ENCODE results near the gene MDM4. TPM values are rescaled to one million over a fixed set of nuclear protein-coding genes. Genes with fewer than 3 reads are reported as not detected.

MDM4 gene
- total RNA-seq, 2 donors from 2014 or later = 72.9 to 125 TPM

- H3K27ac ChIP-seq = no peak overlapping the region
- no peaks in the 10 kb centered on the region for H3K9me3 ChIP-seq
- H3K4me1 ChIP-seq = peaks cover 21% of the 10 kb centered on the region
- no peak overlapping the region for H3K4me3 ChIP-seq
- WGBS, 2 donors = 84% methylated on average over 7 of the region's 7 CpGs
- ATAC-seq (no peak), DNase-seq (no peak)
- no peak for TF ChIP-seq POLR2A (IDR thresholded peaks at IDR 0.05)
- TF ChIP-seq CTCF (IDR thresholded peaks at IDR 0.05) = no peak
- H3K36me3 ChIP-seq (replicated peaks in 1 of 2; ENCODE audit: insufficient read depth in 1 of 2, low read depth in 2 of 2) = no peaks in the 10 kb centered on the region
- intact Hi-C loops (cut with DNase I) = loop anchor here (5.0 kb wide), 1 partner anchor 52 kb away; no protein-coding TSS in a partner anchor
- H3K27me3 ChIP-seq = no peaks in the 10 kb centered on the region
Measured at GRCh38 chr1:204499511-204500468, 16.4 kb upstream of the MDM4 start.

DNA sequence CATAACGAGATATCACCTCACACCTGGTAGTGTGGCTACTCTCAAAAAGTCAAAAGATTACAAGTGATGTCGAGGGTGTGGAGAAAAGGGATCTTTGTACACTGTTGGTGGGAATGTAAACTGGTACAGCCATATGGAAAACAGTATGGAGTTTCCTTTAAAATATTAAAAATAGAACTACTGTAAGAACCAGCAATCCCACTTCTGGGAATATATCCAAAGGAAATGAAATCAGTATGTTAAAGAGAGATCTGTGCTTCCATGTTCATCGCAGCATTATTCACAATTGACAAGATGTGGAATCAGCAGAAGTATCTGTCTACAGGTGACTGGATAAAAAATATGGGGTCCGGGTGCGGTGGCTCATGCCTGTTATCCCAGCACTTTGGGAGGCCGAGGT is 14.0 kb upstream of the MDM4 start:
- no peak for DNase-seq
- H3K4me1 ChIP-seq = peaks cover 24% of the 10 kb centered on the region
- no peaks in the 10 kb centered on the region for H3K27me3 ChIP-seq
- no peaks in the 10 kb centered on the region for H3K9me3 ChIP-seq
- 63 to 75% methylated on average over 6 of the region's 6 CpGs for WGBS, 2 donors
- no peak overlapping the region for H3K27ac ChIP-seq
- no peaks in the 10 kb centered on the region for H3K36me3 ChIP-seq (replicated peaks in 1 of 2; ENCODE audit: insufficient read depth in 1 of 2, low read depth in 2 of 2)
- TF ChIP-seq CTCF (IDR thresholded peaks at IDR 0.05) = no peak
- TF ChIP-seq POLR2A (IDR thresholded peaks at IDR 0.05) = no peak
- intact Hi-C loops (cut with DNase I) = loop anchor here (5.0 kb wide), 1 partner anchor 55 kb away; no protein-coding TSS in a partner anchor
- no peak overlapping the region for H3K4me3 ChIP-seq
- ATAC-seq = no peak

DNA sequence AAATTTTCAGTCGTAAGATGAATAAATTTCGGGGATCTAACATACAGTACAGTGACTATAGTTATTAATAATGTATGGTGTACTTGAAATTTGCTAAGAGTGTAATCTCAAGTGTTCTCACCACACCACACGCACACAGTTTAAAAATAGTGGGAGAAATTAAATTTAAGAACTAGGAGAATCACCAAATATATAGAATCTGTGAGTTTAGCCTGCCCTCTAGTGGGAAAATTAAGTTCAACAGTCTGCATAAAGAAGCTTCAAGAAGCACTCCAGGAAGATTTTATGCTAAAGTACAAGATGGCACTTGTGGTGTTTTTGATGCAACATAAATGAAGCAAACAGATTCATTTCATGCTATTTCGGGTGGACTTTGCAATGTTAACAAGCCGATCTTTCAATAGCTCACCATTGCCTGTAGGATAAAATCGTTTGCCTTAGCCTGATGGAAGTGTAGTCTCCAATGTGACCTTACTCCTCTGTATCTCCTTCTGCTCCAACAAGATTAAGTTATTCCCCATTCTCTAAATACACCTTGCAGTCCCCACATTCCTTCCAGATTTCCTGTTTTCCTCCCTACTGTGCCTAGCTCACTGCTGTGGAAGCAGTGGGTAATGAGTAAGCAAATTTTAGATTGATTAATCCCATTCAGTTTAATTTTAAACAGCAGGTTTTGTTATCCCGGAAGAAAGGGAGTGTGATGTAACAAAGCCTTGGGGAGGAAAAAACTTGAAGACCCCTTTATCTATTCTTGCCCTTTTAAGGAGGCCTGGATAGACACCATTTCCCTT is 12.9 kb upstream of the MDM4 start:
- peak; percentile 41 for ATAC-seq
- TF ChIP-seq POLR2A (IDR thresholded peaks at IDR 0.05) = no peak
- TF ChIP-seq CTCF (IDR thresholded peaks at IDR 0.05) = peak; percentile 57 to 92 (median 83)
- peak in 1 of 4 donors; percentile 65 for DNase-seq
- 8 to 11% methylated on average over 7 of the region's 7 CpGs for WGBS, 2 donors
- H3K9me3 ChIP-seq = no peaks in the 10 kb centered on the region
- H3K27ac ChIP-seq = peak overlapping the region in 3 of 4 donors; percentile 31 to 88 (median 32)
- no peaks in the 10 kb centered on the region for H3K27me3 ChIP-seq
- intact Hi-C loops (cut with DNase I) = loop anchor here (5.0 kb wide), 1 partner anchor 56 kb away; no protein-coding TSS in a partner anchor
- peaks cover 32% of the 10 kb centered on the region for H3K4me1 ChIP-seq
- no peak overlapping the region for H3K4me3 ChIP-seq
- H3K36me3 ChIP-seq (replicated peaks in 1 of 2; ENCODE audit: insufficient read depth in 1 of 2, low read depth in 2 of 2) = no peaks in the 10 kb centered on the region

- Histone ChIP-seq H3K9me3 (no peaks in the 10 kb centered on the region), H3K36me3 (replicated peaks in 1 of 2; ENCODE audit: insufficient read depth in 1 of 2, low read depth in 2 of 2) (no peaks in the 10 kb centered on the region), H3K4me1 (peaks cover 32% of the 10 kb centered on the region), H3K27me3 (no peaks in the 10 kb centered on the region), H3K4me3 (no peak overlapping the region), H3K27ac (peak overlapping the region in 3 of 4 donors; percentile 23 to 88 (median 41))
- no peak for TF ChIP-seq POLR2A (IDR thresholded peaks at IDR 0.05)
- TF ChIP-seq CTCF (IDR thresholded peaks at IDR 0.05) = no peak
- WGBS, 2 donors = 41 to 47% methylated on average over 4 of the region's 4 CpGs
- DNase-seq (no peak), ATAC-seq (no peak)
- intact Hi-C loops (cut with DNase I) = loop anchor here (5.0 kb wide), 1 partner anchor 57 kb away; no protein-coding TSS in a partner anchor
Measured at GRCh38 chr1:204503913-204504519, 12.2 kb upstream of the MDM4 start.

Measured in body of pancreas (tissue), 4 donors.